ENCODE data around the gene CTNNBIP1. TPM values are rescaled to one million over a fixed set of nuclear protein-coding genes. Genes with fewer than 3 reads are reported as not detected.

CTNNBIP1 gene
- total and polyA plus RNA-seq, 2 of the 8 experiments (the other 6 are each of a cell fraction or from before 2014, with no cell fraction given) = 40.9 to 46.6 TPM

- TF ChIP-seq CHD7 (IDR thresholded peaks at IDR 0.05; ENCODE audit: insufficient replicate concordance, low read length) (no peak), SRF (IDR thresholded peaks at IDR 0.05; ENCODE audit: low read depth, low read length) (no peak), POU5F1 (IDR thresholded peaks at IDR 0.05; ENCODE audit: low read depth, low read length) (no peak), SIX5 (IDR thresholded peaks at IDR 0.05; ENCODE audit: low read depth, low read length) (no peak), YY1 (IDR thresholded peaks at IDR 0.05; ENCODE audit: low read depth, low read length) (no peak), CHD1 (IDR thresholded peaks at IDR 0.05; ENCODE audit: low read depth, low read length) (no peak)
Measured at GRCh38 chr1:9850442-9851162, 59.5 kb downstream of the CTNNBIP1 start (continued).
